NB4 (cell line): ENCODE measurements around the gene SV2B.

Experiments
- DNase-seq: peaks from one replicate; pipeline ENCODE4 v3.0.0; 2010; ENCODE audit warnings: low read depth
- H3K4me3 ChIP-seq: one replicate; pipeline ENCODE4 v1.5.1; 2011; ENCODE audit warnings: mild to moderate bottlenecking, low read depth, low read length, moderate library complexity
- MYC ChIP-seq: IDR thresholded peaks from 2 replicates; pipeline ENCODE4 v1.6.1; 2011; ENCODE audit warnings: low read depth, low read length
- POLR2A ChIP-seq: IDR thresholded peaks from 2 replicates; pipeline ENCODE4 v1.6.1; 2011; ENCODE audit warnings: mild to moderate bottlenecking; ENCODE audit not compliant: insufficient read length; ENCODE audit errors: extremely low read depth
- TF ChIP-seq, protein P1 (sequence below): IDR thresholded peaks from 2 replicates; pipeline ENCODE4 v1.6.1; 2011; ENCODE audit warnings: low read depth, low read length
- TF ChIP-seq, protein P2 (sequence below): IDR thresholded peaks from one replicate; pipeline ENCODE4 v1.5.1; 2012; ENCODE audit warnings: low read depth, low read length

The SV2B gene

DNA sequence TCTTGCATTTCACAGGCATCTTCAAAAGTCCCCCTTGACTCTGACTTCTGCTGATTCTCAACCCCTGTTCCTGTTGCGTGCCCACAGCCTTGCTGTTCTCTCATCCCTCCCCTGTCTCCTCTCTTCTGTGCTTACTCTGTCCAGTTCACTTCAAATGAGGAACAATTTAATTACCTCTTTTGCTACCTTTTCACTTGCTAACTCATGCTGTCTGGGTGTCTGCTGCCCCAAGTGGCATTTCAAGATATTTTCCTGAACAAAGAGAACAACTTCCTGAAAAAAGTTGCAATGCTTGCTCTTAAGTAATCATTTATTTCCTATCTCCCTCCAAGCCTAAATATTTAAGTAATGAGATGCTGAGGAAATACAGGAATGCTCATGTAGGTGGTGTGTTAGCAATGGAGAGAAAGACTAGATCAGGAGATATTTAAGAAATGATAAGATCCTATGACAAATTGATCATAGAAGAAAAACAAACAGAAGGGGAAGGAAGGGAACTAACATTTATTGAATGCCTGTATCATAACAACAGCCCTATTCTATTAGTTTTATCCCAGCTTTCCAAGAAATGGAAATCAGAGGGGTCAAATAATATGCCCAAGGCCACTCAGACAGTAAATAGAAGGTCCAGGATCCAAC lies 42.2 kb downstream of the SV2B start:
- no peak overlapping the region for H3K4me3 ChIP-seq
- peak; percentile 70 for DNase-seq
- peak; percentile 50; the same call in 1 of the 2 replicates for TF ChIP-seq MYC
- TF ChIP-seq, protein P1, sequence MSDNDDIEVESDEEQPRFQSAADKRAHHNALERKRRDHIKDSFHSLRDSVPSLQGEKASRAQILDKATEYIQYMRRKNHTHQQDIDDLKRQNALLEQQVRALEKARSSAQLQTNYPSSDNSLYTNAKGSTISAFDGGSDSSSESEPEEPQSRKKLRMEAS, result peak; percentile 59
- TF ChIP-seq, protein P2, sequence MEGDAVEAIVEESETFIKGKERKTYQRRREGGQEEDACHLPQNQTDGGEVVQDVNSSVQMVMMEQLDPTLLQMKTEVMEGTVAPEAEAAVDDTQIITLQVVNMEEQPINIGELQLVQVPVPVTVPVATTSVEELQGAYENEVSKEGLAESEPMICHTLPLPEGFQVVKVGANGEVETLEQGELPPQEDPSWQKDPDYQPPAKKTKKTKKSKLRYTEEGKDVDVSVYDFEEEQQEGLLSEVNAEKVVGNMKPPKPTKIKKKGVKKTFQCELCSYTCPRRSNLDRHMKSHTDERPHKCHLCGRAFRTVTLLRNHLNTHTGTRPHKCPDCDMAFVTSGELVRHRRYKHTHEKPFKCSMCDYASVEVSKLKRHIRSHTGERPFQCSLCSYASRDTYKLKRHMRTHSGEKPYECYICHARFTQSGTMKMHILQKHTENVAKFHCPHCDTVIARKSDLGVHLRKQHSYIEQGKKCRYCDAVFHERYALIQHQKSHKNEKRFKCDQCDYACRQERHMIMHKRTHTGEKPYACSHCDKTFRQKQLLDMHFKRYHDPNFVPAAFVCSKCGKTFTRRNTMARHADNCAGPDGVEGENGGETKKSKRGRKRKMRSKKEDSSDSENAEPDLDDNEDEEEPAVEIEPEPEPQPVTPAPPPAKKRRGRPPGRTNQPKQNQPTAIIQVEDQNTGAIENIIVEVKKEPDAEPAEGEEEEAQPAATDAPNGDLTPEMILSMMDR, result peak; percentile 66
- no peak for TF ChIP-seq POLR2A

DNA sequence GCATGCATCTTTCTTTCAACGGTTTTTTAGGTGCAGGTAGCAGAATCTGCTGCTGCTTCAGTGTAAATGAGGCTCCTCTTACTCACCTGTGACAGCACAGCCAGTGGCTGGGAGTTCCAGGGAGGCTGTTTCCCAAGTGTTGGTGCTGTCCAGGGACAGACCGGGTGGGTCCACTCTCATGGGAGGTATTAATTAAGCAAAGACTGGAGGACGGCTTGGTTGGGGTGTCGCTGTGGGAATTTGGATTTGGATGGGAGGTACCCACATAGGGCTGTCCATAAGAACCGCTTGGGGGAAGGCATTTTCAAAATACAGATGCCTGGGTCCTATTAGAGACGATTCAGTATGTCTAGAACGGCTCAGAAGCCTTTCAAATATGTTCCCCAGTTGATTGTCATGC lies 42.9 kb downstream of the SV2B start:
- no peak overlapping the region for H3K4me3 ChIP-seq
- TF ChIP-seq POLR2A, result no peak
- TF ChIP-seq, protein P1, result no peak
- no peak for TF ChIP-seq MYC
- TF ChIP-seq, protein P2, result no peak
- no peak for DNase-seq

DNA sequence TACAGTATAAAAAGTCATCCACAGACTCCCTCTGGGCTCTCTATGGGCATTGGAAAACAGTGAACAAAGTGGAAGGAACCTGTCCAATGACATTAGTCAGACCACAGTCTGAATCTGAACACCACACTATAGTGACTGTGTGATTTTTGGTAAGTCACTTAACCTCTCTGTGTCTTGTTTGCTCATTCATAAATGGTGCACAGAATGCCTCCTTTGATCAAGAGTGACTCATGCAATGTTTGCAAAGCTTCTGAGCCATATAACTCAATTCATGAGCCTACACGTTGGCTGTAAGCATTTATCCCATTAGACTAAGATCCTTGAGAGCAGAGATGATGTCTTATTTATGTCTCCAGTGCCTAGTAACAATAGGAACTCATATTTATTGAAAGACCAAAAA lies 46.7 kb downstream of the SV2B start:
- no peak for DNase-seq
- no peak overlapping the region for H3K4me3 ChIP-seq
- TF ChIP-seq POLR2A, result no peak
- no peak for TF ChIP-seq MYC
- TF ChIP-seq, protein P1, result no peak
- TF ChIP-seq, protein P2, result no peak

DNA sequence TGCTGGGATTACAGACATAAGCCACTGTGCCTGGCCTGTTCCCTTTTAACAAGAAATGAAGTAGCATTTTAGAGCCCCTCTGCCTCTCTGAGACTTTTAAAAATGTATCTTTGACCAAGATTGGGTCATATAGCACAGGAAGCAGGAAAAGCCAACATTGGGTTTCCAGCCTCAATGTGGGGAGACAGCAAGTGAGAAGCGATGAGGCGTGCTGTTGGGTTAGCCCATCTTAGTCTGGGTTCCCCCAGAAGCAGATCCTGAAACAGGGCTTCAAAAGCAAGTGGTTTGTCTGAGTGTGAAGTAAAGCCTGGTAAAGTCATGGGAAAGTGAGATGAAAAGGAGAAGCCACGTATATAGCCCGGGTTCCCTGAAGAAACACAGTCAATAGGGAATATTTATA lies 48.2 kb downstream of the SV2B start:
- DNase-seq, result no peak
- H3K4me3 ChIP-seq, result no peak overlapping the region
- TF ChIP-seq MYC (no peak), POLR2A (no peak)
- TF ChIP-seq, protein P2, result no peak
- TF ChIP-seq, protein P1, result no peak

DNA sequence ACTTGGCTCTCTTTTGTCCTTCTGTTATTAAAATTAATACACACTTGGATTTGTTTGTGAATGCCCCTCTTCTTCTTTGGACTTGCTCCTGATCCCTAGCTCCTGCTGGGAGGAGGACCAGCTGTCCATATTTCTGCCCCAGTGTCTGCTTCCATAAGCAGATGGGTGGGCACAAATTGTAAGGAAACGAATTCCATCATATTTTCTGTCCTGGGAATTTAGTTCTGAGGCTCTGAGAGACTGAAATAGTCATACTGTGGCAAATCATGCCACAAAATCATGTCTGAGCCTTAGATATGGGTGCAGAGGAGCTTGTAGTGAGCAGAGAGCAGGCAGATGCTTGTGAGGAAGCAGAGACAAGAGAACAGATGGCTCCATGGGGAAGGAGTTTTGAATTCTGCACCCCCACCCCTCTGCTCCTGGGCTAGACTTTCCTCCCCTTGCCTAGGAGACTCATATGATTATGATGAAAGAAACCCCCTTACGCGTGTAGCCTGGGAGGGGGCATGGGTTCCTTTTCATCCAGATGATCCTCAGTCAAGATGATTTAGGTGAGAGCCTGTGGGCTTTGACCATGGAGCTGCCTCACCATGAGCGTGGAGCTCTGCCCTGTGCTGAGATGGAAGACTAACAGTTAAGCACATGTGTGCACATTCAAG lies 50.6 kb downstream of the SV2B start:
- no peak for DNase-seq
- TF ChIP-seq MYC, result no peak
- TF ChIP-seq, protein P2, result no peak
- no peak for TF ChIP-seq POLR2A
- TF ChIP-seq, protein P1, result no peak
- no peak overlapping the region for H3K4me3 ChIP-seq
